GM20431 (cell line): ENCODE measurements around the gene VGLL2.

Experiments used
- in situ Hi-C: fragments of 300-500 bp; cut with MseI, MboI; formaldehyde crosslinking; loops from one replicate; pipeline ENCODE4 v1.15.0; 2020; ENCODE audit warnings: low sequenced_read_pairs; ENCODE audit not compliant: unreplicated experiment

VGLL2 gene

GRCh38 chr6:117309069-117309468, 43.7 kb downstream of the VGLL2 start:
- in situ Hi-C loops = no loop called here

- in situ Hi-C loops = no loop called here
Measured at GRCh38 chr6:117309611-117310010, 44.3 kb downstream of the VGLL2 start.

GRCh38 chr6:117311310-117311709, 46.0 kb downstream of the VGLL2 start:
- in situ Hi-C loops = no loop called here

GRCh38 chr6:117311726-117312125, 46.4 kb downstream of the VGLL2 start:
- in situ Hi-C loops = no loop called here

- in situ Hi-C loops = no loop called here
Measured at GRCh38 chr6:117317261-117317660, 51.9 kb downstream of the VGLL2 start.
